Left ventricle myocardium inferior (tissue), 1 donor: ENCODE data around the gene NGF. TPM values are rescaled to one million over a fixed set of nuclear protein-coding genes. Genes with fewer than 3 reads are reported as not detected.

Experiments
- DNase-seq: peaks from one replicate; pipeline ENCODE4 v3.0.0-alpha.2; 2020
- H3K27ac ChIP-seq: fragments of 200-600 bp; replicated peaks from 2 replicates; pipeline ENCODE4 v1.8.0; 2021
- H3K27me3 ChIP-seq: fragments of 200-600 bp; 2 replicates; pipeline ENCODE4 v1.8.0; 2021; ENCODE audit warnings: low read depth
- H3K36me3 ChIP-seq: fragments of 200-600 bp; 2 replicates; pipeline ENCODE4 v1.8.0; 2021
- H3K4me1 ChIP-seq: fragments of 200-600 bp; 2 replicates; pipeline ENCODE4 v1.8.0; 2021
- H3K4me3 ChIP-seq: fragments of 200-600 bp; 2 replicates; pipeline ENCODE4 v1.8.0; 2021; ENCODE audit warnings: mild to moderate bottlenecking, moderate library complexity
- H3K9me3 ChIP-seq: fragments of 200-600 bp; replicated peaks from 2 replicates; pipeline ENCODE4 v1.8.0; 2021
- CTCF ChIP-seq: fragments of 200-600 bp; IDR thresholded peaks from 2 replicates; pipeline ENCODE4 v1.8.0; 2021; ENCODE audit warnings: antibody characterized with exemption, mild to moderate bottlenecking, borderline replicate concordance
- intact Hi-C: fragments of 100-400 bp; cut with micrococcal nuclease; formaldehyde crosslinking; loops from one replicate; pipeline ENCODE4 v1.11.0; 2022
- total RNA-seq: library from RNA; stranded (reverse); fragmentation: NEBNext Ultra II Directional; extraction: Animal tissue kit (Norgen Biotek cat#: 25700); gene quantifications from one replicate; pipeline ENCODE4 v1.2.1, GENCODE V29; 2021
- donor health status: DM: no; HTN: yes; CAD: no; lungs with severe emphysema.

Gene NGF
- total RNA-seq, 1 donor from 2014 or later: 5.3 TPM

- intact Hi-C loops: no loop called here
- H3K27me3 ChIP-seq: no peaks in the 10 kb centered on the region
- no peaks in the 10 kb centered on the region for H3K4me1 ChIP-seq
- H3K27ac ChIP-seq: no peak overlapping the region
- no peak overlapping the region for H3K4me3 ChIP-seq
- no peaks in the 10 kb centered on the region for H3K36me3 ChIP-seq
- no peak for DNase-seq
- no peak for TF ChIP-seq CTCF
- no peaks in the 10 kb centered on the region for H3K9me3 ChIP-seq
These were observed 99.5 kb downstream of the NGF start for GRCh38 chr1:115238336-115239147.

DNA sequence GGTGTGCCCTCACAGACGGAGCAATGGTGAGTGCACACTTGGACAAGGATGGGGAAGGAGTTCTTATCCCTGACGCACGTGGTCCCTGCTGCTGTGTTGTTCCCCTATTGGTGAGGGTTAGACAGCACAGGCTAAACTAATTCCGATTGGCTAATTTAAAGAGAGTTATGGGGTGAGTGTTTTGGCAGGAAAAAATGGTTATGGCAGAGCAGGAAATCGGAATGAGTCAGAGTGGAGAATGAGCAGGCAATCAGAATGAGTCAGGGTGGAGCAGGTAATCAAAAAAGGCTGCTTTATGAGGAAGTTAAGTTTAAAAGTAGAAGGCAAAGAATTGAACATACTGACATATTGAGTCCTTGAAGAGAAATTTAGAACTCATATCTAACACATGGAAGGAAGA, 100.5 kb downstream of the NGF start:
- H3K4me3 ChIP-seq: no peak overlapping the region
- H3K36me3 ChIP-seq: no peaks in the 10 kb centered on the region
- no peak overlapping the region for H3K27ac ChIP-seq
- TF ChIP-seq CTCF: no peak
- no peaks in the 10 kb centered on the region for H3K27me3 ChIP-seq
- no peaks in the 10 kb centered on the region for H3K9me3 ChIP-seq
- intact Hi-C loops: no loop called here
- no peak for DNase-seq
- H3K4me1 ChIP-seq: no peaks in the 10 kb centered on the region

GRCh38 chr1:115237023-115237422, 101.0 kb downstream of the NGF start:
- Histone ChIP-seq H3K36me3 (no peaks in the 10 kb centered on the region), H3K27ac (no peak overlapping the region), H3K9me3 (no peaks in the 10 kb centered on the region), H3K4me3 (no peak overlapping the region), H3K27me3 (no peaks in the 10 kb centered on the region), H3K4me1 (no peaks in the 10 kb centered on the region)
- intact Hi-C loops: no loop called here
- TF ChIP-seq CTCF: no peak
- DNase-seq: no peak

Other genes starting within 250 kb of the NGF start
- 5.3 TPM for gene TSPAN2, start 248.7 kb downstream of the NGF start, total RNA-seq